ENCODE measurements around the gene MRPL51.
A peak's percentile ranks its signal among the peaks of the same experiment; 100 is the strongest.

Gene MRPL51

DNA sequence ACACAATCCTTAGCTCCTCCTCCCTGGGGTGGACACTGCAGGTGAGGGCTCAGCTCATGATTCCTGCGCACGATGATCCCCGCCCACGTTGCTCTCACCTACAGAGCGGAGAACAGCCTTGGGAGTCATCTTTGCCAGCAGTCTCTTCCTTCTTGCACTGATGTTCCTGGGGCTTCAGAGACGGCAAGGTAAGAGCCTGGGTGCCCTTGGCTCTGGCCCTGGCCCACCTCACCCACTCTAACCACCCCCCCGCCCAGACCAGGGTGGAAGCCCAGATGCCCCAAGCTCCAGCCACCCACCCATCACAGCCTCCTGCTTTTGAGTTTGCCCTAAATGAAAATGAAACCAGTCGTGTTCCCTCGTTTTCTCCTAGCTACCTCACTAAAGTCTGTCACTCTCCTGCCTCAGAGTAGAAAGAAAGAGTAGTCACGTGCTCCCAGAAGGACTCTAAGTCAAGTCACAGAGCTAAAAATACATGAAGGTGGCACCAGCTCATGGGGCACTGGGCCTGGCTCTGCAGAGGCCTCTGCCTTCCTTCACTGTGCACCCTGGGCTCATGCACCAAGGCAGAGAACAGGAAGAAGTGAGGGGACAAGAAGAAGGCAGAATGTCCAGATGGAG, 32.2 kb downstream of the MRPL51 start:
- DNase-seq: peak; percentile 14 to 45 (median 41)

DNA sequence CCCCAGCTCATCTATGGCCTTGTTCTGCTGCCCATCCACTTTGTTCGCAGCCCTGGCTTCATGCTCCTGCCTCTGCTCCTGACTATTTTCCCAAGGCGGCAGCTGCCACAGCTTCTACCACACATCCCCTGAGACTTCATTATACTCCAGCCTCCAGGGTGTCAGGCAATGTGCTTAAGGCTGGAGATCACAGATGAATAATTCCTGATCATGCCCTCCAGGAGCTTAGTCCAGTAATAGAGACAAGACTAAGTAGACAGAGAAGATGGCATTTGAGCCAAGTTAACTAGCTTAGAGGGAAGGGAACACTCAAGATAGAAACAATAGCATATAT, 34.1 kb downstream of the MRPL51 start:
- no peak for DNase-seq

DNA sequence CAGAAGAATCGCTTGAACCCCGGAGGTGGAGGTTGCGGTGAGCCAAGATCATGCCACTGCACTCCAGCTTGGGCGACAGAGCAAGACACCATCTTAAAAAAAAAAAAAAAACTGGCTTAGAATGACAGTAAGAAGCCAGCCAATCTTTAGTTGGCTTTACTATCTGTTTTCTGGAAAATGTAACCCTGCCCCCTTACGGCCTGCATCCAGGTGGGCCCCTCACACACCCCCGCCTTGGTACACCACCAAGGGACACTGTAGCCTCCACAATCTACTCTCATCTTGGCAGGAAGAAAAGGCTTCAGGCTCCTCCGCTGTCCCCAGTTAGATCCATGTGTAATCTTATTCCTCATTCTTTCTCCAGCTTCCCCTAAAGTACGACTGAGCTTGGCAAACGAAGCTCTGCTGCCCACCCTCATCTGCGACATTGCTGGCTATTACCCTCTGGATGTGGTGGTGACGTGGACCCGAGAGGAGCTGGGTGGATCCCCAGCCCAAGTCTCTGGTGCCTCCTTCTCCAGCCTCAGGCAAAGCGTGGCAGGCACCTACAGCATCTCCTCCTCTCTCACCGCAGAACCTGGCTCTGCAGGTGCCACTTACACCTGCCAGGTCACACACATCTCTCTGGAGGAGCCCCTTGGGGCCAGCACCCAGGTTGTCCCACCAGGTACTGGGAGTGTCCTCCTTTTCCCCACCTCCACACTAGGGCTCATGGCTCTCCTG, 34.6 kb downstream of the MRPL51 start:
- DNase-seq: no peak

DNA sequence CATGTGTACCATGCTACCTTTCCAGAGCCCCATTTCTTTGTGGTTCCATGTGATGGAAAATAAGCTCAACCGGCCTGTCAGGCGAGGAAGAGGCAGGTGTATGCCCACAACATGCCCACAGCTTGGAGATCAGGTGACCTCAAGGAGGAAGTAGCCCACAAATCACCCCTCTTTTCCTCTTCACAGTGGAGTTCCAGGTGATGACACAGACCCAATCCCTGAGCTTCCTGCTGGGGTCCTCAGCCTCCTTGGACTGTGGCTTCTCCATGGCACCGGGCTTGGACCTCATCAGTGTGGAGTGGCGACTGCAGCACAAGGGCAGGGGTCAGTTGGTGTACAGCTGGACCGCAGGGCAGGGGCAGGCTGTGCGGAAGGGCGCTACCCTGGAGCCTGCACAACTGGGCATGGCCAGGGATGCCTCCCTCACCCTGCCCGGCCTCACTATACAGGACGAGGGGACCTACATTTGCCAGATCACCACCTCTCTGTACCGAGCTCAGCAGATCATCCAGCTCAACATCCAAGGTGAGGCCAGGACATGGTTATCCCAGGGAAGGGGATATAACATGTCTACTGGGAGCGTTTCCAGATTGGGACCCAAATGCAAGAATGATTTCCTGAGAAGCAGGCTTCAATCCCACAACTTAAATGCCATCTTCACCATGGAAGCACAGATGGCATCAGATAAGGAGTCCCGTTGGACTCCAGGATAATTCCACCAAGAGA, 35.7 kb downstream of the MRPL51 start:
- DNase-seq: no peak

DNA sequence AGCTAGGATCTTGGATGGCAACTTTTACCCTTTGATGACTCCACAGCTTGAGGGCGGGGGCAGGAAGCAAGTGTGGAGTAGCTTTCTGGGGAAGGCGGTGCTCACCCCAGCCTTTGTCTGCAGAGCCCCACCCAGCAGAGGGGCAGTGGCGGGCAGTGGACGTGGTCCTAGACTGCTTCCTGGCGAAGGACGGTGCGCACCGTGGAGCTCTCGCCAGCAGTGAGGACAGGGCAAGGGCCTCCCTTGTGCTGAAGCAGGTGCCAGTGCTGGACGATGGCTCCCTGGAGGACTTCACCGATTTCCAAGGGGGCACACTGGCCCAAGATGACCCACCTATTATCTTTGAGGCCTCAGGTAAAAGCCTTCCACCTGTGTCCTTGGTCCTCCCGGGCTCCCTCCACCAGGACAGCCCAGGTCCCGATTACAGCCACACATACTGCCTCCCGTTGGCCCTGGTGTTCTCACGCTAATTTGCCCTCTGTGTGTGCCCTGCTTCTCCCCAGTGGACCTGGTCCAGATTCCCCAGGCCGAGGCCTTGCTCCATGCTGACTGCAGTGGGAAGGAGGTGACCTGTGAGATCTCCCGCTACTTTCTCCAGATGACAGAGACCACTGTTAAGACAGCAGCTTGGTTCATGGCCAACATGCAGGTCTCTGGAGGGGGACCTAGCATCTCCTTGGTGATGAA, 40.0 kb downstream of the MRPL51 start:
- DNase-seq: no peak

DNA sequence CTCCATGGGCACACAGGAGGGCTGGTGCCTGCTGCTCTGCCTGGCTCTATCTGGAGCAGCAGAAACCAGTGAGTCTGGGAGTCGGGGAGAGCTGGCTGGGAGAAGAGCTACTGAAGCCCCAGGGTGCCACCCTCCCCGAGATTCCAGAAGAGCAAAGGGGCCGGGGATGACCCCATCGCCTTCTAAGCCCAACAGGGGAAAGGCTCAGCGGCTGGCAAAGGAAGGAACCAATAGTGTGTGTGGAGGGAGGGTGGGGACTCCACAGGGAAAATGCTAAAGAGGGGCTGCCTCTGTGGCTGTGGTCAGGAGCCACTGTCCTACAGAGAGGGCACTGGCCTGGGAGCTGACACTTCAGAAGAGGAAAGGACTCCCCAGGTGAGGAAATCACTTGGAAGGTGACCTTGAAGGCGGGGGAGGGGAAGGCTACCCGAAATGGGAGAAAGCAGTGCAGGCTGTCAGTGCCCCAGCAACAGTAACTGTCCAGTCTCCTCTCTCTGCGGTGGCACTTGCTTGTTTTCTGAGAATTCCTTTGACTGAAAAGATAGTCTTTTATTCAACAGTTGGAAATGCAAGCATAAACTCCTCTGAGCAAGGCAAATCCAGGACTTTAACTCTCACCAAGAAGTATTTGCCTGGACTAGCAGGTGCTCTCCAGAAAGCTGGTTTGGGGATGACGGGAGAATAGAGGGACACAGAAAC, 40.7 kb downstream of the MRPL51 start:
- peak in 2 of 6 experiments; percentile 26 to 34 for DNase-seq

DNA sequence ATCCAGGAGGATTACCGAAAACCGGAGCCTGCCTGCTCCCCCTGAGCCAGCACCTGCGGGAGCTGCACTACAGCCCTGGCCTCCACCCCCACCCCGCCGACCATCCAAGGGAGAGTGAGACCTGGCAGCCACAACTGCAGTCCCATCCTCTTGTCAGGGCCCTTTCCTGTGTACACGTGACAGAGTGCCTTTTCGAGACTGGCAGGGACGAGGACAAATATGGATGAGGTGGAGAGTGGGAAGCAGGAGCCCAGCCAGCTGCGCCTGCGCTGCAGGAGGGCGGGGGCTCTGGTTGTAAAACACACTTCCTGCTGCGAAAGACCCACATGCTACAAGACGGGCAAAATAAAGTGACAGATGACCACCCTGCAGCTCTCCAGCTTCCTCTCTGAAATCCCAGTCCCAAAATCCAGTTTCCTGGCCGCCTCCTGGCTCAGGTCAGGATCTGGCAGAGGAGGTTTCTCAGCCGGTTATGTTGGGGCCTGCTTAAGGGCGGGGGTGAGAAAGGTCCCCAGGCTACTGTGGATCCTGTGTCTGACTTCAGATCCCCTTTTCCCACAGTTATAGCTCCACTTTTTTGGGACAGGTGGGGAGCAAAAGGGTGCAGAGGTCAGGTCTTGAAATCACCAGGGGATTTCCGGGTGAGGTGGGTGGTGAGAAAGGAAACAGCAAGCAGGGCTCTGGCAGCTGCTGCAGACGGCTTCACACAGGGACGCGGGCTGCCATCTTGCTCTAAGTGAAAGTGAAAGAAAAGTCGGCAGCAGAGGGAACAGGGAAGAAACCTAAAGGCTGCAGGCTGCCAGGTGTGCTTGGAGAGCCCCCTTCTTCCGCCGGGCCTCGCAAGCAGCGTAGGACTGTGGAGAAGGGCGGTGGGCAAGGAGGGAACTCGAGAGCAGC, 41.5 kb downstream of the MRPL51 start, which contains the start of gene TAPBPL:
TSS of gene TAPBPL (plus strand) at position 695 of the 897 bp plus-strand sequence. CDS start 207 bp downstream, outside the sequence.
- peak; percentile 72 to 86 (median 83) for DNase-seq

DNA sequence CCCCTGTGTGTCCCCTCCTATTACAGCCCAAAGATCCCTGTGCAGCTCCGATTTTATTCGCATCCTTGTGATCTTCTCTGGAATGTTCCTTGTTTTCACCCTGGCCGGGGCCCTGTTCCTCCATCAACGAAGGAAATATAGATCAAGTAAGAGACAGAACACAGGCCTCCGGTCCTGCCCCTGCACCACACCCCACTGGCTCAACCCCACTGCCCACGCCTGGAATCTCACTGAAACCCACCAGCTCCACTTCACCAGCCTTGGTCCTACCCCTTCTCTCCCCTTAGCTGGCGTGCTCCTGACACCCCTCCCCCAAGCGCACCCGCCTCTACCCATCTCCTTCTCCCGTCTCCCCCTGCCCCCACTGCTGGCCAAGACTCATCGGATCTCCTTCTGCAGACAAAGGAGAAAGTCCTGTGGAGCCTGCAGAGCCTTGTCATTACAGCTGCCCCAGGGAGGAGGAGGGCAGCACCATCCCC, 42.2 kb downstream of the MRPL51 start:
- peak in 2 of 6 experiments; percentile 40 to 60 for DNase-seq

DNA sequence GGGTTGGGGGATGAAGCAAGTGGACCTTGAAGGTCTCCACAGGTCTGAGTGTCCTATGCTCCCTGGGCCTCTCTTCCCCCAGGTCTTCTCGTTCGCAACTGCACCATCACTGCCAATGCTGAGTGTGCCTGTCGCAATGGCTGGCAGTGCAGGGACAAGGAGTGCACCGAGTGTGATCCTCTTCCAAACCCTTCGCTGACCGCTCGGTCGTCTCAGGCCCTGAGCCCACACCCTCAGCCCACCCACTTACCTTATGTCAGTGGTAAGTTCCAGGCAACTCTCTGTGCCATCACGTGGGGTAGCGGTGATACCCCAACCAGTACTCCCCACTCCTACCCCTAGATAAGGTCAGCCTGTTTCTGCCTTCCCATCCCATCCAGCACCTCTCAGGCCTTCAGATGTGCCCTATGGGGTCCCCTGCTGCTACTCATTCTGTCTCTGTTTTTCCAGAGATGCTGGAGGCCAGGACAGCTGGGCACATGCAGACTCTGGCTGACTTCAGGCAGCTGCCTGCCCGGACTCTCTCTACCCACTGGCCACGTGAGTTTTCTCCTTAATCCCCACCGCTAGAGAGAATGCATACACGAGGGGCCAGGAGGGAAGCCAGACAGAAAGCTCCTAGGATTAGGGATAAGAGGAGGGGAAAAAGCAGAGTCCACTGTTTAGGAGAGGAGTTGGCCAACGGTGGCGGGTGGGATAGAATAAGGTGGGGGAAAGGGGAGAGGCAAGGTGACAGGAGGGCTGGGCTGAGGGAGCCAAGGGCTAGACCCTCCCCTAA, 42.8 kb downstream of the MRPL51 start:
- no peak for DNase-seq

DNA sequence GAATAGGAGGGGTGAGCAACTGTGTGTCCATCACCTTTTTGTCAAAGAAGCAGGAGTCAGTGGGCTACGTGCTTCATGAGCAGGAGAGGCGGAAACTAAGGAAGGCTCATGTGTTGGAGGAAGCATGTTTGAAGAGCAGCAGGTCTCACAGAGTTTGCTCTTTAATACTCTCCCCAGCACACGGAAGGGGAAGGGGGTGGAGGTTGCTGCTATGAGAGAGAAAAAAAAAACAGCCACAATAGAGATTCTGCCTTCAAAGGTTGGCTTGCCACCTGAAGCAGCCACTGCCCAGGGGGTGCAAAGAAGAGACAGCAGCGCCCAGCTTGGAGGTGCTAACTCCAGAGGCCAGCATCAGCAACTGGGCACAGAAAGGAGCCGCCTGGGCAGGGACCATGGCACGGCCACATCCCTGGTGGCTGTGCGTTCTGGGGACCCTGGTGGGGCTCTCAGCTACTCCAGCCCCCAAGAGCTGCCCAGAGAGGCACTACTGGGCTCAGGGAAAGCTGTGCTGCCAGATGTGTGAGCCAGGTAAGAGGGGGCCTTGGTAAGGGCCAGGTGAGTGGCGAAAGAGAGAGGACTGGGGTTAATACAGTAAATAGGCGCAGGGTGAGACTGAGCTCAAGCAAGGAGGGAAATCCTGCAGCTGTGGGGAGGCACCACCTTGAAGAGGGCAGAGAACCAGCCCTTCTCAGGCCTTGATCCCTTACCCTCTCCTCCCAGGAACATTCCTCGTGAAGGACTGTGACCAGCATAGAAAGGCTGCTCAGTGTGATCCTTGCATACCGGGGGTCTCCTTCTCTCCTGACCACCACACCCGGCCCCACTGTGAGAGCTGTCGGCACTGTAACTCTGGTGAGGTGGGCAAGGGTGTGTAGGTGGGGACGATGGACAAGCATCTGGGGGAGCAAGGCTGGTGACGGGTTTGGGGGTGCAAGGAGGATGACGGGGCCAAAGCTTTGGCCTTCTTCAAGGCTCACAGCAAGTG, 48.1 kb downstream of the MRPL51 start, which contains the start of gene CD27:
TSS of gene CD27 (plus strand) at position 252 of the 985 bp plus-strand sequence. CDS start at position 393, 141 bp downstream.
- DNase-seq: peak; percentile 19 to 70 (median 48)

DNA sequence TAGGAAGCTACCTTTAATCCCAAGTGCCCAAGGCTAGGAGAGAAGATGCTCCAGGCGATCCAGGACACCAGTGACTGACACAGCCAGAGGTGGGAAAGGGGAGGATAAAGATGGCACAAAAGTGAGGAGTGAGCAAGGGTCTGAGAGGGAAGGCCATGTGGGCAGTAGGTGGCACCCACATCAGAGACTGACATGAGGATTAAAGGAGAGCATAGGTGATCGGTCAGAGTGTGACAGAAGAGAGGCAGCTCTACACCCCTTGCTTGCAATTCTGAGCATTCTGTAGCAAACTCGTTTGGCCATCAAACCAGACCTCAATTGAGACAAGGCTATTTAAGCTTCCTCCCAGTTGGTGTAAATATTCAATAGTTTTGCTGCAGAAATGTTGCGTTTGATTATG, 49.0 kb downstream of the MRPL51 start:
- DNase-seq: no peak

DNA sequence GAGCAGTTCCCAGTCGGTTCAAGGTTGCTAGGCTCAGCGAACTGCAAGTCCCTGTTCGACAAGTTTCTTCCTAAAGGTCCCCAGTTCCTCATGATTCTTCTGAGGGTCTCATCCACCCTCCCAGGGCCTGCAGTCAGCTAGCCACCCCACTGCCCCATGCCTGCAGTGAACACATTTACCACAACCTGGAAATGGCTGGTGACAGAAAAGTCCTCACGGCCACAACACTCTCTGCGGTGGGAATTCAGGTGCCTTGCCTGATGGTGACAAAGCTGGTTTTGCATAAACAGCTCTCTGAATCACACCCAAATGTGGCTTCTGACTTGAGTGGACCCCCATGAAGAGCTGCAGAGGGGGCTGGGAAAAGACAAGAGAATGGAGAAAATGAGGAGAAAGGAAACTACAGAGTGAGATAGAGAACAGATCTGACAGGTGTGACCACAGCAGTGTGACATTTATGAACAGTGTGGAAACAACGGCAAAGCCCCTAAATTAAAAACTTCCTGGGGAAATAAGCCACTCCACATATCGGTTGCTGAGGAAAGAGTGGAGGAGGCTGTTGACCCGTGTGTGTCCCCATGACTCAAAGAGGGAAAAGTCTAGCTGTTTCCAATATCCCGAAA, 49.6 kb downstream of the MRPL51 start:
- no peak for DNase-seq

DNA sequence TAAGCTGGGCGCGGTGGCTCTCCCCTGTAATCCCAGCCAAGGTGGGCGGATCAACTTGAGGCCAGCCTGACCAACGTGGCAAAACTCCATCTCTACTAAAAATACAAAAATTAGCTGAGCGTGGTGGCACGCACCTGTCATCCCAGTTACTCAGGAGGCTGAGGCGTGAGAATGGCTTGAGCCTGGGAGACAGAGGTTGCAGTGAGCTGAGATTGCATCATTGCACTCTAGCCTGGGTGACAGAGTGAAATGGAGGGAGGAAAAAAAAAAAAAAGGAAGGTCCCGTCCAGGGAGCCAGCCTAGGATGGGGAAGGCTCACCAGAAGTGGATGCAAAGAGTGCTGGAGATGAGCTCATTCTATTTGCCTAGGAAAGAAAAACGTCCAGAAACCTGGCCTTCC, 50.2 kb downstream of the MRPL51 start:
- no peak for DNase-seq
